ENCODE results near the gene TSPO. TPM values are rescaled to one million over a fixed set of nuclear protein-coding genes. Genes with fewer than 3 reads are reported as not detected.

TSPO gene
- total RNA-seq, 2 experiments from 2014 or later = 43.8 to 45.6 TPM

DNA sequence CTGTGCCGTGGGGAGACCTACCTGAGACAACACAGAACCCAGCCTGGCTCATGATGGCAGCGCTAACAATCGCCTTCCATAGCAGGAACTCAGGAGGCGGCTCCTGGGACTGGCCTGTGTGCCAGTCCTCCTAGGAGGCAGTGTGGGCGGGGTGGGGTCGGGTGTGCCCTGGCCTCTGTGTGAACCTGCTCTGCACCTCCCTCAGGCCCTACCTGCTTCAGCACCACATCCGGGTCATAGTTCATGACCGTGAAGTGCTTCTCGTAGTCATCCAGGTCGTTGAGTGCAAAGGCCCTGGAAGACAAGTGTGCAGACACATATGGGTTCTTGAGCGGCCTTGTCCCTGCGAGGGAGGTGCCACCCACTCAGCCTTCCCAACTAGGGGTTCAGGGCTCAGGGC, 20.2 kb downstream of the TSPO start:
- Histone ChIP-seq H3K36me3 (ENCODE audit: insufficient read depth, low read length) (peaks cover 58% of the 10 kb centered on the region), H3K4me1 (ENCODE audit: insufficient read depth, low read length) (peaks cover 3% of the 10 kb centered on the region), H3K27ac (ENCODE audit: low read depth in 1 of 2, low read length in 2 of 2) (no peak overlapping the region), H3K27me3 (ENCODE audit: control insufficient read depth in 1 of 2, insufficient read depth in 2 of 2, low read length in 2 of 2) (no peaks in the 10 kb centered on the region), H3K9me3 (ENCODE audit: control insufficient read depth in 1 of 2, insufficient read depth in 1 of 2, low read length in 2 of 2) (no peaks in the 10 kb centered on the region), H3K4me3 (ENCODE audit: low read length) (no peak overlapping the region)
- no peaks in the 10 kb centered on the region for H3K4me1 Mint-ChIP-seq (ENCODE audit: low read depth)
- intact Hi-C loops (cut with DNase I, micrococcal nuclease) = no loop called here
- no peaks in the 10 kb centered on the region for H3K9me3 Mint-ChIP-seq
- no peak overlapping the region for H3K4me3 Mint-ChIP-seq
- H3K27me3 Mint-ChIP-seq = no peaks in the 10 kb centered on the region
- H3K36me3 Mint-ChIP-seq (ENCODE audit: low read depth) = peaks cover 27% of the 10 kb centered on the region
- DNase-seq (no peak), ATAC-seq (ENCODE audit: poor library complexity) (no peak)
- ChIA-PET CTCF (no interaction called here), POLR2A (interaction anchor here (0.8 kb wide), 1 partner anchor 16 kb away, joined by 3 read pairs; no protein-coding TSS in a partner anchor)
- H3K27ac Mint-ChIP-seq = no peak overlapping the region
- TF ChIP-seq, protein P1, sequence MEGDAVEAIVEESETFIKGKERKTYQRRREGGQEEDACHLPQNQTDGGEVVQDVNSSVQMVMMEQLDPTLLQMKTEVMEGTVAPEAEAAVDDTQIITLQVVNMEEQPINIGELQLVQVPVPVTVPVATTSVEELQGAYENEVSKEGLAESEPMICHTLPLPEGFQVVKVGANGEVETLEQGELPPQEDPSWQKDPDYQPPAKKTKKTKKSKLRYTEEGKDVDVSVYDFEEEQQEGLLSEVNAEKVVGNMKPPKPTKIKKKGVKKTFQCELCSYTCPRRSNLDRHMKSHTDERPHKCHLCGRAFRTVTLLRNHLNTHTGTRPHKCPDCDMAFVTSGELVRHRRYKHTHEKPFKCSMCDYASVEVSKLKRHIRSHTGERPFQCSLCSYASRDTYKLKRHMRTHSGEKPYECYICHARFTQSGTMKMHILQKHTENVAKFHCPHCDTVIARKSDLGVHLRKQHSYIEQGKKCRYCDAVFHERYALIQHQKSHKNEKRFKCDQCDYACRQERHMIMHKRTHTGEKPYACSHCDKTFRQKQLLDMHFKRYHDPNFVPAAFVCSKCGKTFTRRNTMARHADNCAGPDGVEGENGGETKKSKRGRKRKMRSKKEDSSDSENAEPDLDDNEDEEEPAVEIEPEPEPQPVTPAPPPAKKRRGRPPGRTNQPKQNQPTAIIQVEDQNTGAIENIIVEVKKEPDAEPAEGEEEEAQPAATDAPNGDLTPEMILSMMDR (IDR thresholded peaks at IDR 0.05) = no peak

DNA sequence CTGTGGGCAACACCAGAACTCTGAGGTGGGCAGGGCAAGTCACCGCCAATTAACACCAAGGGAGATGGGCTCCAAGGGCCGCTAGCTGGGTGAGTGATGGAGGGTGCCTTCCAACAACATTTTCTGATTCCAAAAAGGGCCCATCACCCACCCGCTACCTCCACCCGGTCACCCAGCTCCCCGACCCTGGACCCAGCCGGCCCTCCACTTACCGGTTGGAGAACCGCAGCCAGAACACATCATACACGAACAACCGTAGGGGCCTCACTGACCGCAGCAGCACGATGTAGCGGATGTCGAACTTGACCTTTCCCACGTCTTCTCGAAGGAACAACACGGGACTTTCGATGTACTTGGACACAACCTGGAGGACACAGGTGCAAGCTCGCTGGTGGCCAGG, 20.8 kb downstream of the TSPO start:
- peaks cover 27% of the 10 kb centered on the region for H3K36me3 Mint-ChIP-seq (ENCODE audit: low read depth)
- intact Hi-C loops (cut with DNase I, micrococcal nuclease) = no loop called here
- ATAC-seq (ENCODE audit: poor library complexity) (no peak), DNase-seq (no peak)
- H3K9me3 ChIP-seq (ENCODE audit: control insufficient read depth in 1 of 2, insufficient read depth in 1 of 2, low read length in 2 of 2) = no peaks in the 10 kb centered on the region
- H3K36me3 ChIP-seq (ENCODE audit: insufficient read depth, low read length) = peaks cover 58% of the 10 kb centered on the region
- H3K4me3 Mint-ChIP-seq = no peak overlapping the region
- no peaks in the 10 kb centered on the region for H3K4me1 Mint-ChIP-seq (ENCODE audit: low read depth)
- ChIA-PET POLR2A (interaction anchor here (0.8 kb wide), 1 partner anchor 15 kb away, joined by 3 read pairs; no protein-coding TSS in a partner anchor), CTCF (no interaction called here)
- TF ChIP-seq, protein P1 (IDR thresholded peaks at IDR 0.05) = no peak
- H3K27ac Mint-ChIP-seq = no peak overlapping the region
- no peaks in the 10 kb centered on the region for H3K27me3 Mint-ChIP-seq
- H3K27ac ChIP-seq (ENCODE audit: low read depth in 1 of 2, low read length in 2 of 2) = no peak overlapping the region
- no peaks in the 10 kb centered on the region for H3K27me3 ChIP-seq (ENCODE audit: control insufficient read depth in 1 of 2, insufficient read depth in 2 of 2, low read length in 2 of 2)
- no peak overlapping the region for H3K4me3 ChIP-seq (ENCODE audit: low read length)
- peaks cover 3% of the 10 kb centered on the region for H3K4me1 ChIP-seq (ENCODE audit: insufficient read depth, low read length)
- no peaks in the 10 kb centered on the region for H3K9me3 Mint-ChIP-seq

DNA sequence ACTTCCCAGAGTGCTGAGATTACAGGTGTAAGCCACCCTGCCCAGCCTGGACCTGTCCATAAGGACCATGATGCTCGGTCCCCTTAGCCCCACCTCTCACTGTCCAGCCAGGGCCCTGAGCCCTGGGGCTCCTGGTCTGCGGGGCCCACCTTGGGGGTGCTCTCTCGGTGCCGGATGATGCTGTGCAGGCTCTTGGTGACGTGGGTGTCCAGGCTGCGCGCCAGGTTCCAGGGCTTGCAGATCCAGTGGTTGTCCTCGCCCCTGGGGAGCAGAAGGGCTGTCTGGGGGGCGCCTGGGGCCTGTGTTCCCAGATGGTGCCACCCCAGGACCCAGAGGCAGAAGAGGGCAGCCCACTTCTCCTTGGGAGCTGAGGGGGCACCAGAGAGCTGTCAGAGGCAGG, 22.2 kb downstream of the TSPO start:
- TF ChIP-seq, protein P1 (IDR thresholded peaks at IDR 0.05) = no peak
- intact Hi-C loops (cut with DNase I, micrococcal nuclease) = no loop called here
- peaks cover 3% of the 10 kb centered on the region for H3K4me1 ChIP-seq (ENCODE audit: insufficient read depth, low read length)
- Mint-ChIP-seq H3K27me3 (no peaks in the 10 kb centered on the region), H3K4me3 (no peak overlapping the region), H3K36me3 (ENCODE audit: low read depth) (peaks cover 20% of the 10 kb centered on the region), H3K27ac (no peak overlapping the region), H3K4me1 (ENCODE audit: low read depth) (no peaks in the 10 kb centered on the region), H3K9me3 (no peaks in the 10 kb centered on the region)
- H3K4me3 ChIP-seq (ENCODE audit: low read length) = no peak overlapping the region
- no peaks in the 10 kb centered on the region for H3K27me3 ChIP-seq (ENCODE audit: control insufficient read depth in 1 of 2, insufficient read depth in 2 of 2, low read length in 2 of 2)
- ATAC-seq (ENCODE audit: poor library complexity) = no peak
- POLR2A ChIA-PET = no interaction called here
- CTCF ChIA-PET = no interaction called here
- no peaks in the 10 kb centered on the region for H3K9me3 ChIP-seq (ENCODE audit: control insufficient read depth in 1 of 2, insufficient read depth in 1 of 2, low read length in 2 of 2)
- H3K27ac ChIP-seq (ENCODE audit: low read depth in 1 of 2, low read length in 2 of 2) = no peak overlapping the region
- H3K36me3 ChIP-seq (ENCODE audit: insufficient read depth, low read length) = peaks cover 55% of the 10 kb centered on the region
- DNase-seq = no peak

All from CD4-positive, alpha-beta T cell (primary cell).